Testis (tissue), 2 donors: ENCODE measurements around the gene NLRP5.

Experiments
- CTCF ChIP-seq, 3 experiments: fragments of 450-650 bp in 2 of 3; fragments of 200-600 bp in 1 of 3; sonication (generic) in 1 of 3; IDR thresholded peaks; one replicate each; pipeline ENCODE4 v1.5.1; 2016 to 2019; ENCODE audit warnings: antibody characterized with exemption in 3 of 3, mild to moderate bottlenecking in 2 of 3, moderate library complexity in 1 of 3
- POLR2A ChIP-seq: fragments of 450-650 bp; IDR thresholded peaks from one replicate; pipeline ENCODE4 v1.6.1; 2017; ENCODE audit warnings: antibody characterized with exemption, mild to moderate bottlenecking, moderate library complexity

GRCh38 chr19:55956431-55956830 is 30.1 kb upstream of the NLRP5 start:
- no peak for TF ChIP-seq POLR2A
- TF ChIP-seq CTCF (IDR thresholded peaks at IDR 0.05), result no peak
